Stimulated activated CD4-positive, alpha-beta T cell treated with anti-CD3 and anti-CD28 coated beads, Interleukin-4, amount 100 ng/mL, for 4 hours (primary cell): ENCODE data around the gene IL1RN.

Source experiments
- DNase-seq, 2 experiments: peaks; one replicate each; pipeline ENCODE4 v3.0.0-alpha.2; 2020

IL1RN gene

GRCh38 chr2:113129519-113130078, 2.2 kb downstream of the IL1RN start:
- no peak for DNase-seq

DNA sequence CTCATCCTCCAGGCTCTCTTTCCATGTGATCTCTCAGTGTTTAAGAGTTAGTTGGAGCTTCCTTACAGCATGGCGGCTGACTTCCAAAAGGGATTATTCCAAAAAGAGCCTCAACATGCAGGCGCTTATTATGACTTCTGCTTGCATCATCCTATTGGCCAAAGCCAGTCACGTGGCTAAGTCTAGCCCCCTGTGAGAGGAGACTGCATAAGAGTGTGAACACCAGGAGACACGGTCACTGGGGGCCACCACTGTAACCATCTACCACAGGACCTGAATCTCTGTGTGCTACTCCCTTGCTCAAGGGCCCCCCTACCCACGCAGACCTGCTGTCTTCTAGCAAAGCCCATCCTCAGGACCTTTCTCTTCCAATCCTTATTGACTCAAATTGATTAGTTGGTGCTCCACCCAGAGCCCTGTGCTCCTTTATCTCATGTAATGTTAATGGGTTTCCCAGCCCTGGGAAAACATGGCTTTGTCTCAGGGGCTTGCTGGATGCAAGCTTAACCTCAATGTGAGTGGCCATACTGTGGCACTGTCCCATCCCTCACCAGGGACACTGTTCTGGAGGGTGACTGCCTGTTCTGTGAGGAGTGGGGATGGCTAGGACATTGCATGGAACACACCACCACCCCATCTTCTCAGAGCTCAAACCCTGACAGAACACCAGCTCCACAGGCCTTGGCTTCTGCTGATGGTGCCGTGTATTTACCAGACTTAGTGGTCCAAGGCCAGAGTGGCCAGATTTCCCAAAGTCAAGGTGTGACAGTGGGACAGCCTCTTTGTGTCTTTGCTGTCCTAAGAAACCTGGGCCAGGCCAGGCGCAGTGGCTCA, 4.2 kb downstream of the IL1RN start:
- no peak for DNase-seq

GRCh38 chr2:113132414-113133021, 5.1 kb downstream of the IL1RN start:
- DNase-seq: no peak

DNA sequence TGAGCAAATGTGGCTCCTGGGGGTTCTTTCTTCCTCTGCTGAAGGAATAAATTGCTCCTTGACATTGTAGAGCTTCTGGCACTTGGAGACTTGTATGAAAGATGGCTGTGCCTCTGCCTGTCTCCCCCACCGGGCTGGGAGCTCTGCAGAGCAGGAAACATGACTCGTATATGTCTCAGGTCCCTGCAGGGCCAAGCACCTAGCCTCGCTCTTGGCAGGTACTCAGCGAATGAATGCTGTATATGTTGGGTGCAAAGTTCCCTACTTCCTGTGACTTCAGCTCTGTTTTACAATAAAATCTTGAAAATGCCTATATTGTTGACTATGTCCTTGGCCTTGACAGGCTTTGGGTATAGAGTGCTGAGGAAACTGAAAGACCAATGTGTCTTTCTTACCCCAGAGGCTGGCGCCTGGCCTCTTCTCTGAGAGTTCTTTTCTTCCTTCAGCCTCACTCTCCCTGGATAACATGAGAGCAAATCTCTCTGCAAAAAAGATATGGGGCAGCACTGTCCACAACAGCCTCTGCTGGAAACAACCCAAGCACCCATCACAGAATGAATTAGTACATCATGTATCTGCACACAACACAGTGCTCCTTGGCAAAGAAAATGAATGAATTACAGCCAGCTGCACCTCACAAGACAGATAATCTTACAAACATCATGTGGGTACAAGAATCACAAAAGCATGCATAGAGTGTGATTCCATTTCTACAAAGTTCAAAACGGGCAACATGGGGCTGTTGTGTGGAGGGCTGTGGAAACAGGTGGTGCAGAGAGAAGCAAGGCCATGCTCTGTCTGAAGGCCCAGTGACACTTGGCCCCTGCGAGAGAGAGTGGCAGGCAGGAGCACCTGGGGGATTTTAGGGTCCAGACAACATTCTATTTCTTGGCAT, 6.6 kb downstream of the IL1RN start:
- DNase-seq: no peak

- DNase-seq: no peak
Measured at GRCh38 chr2:113134717-113135116, 7.3 kb downstream of the IL1RN start.

DNA sequence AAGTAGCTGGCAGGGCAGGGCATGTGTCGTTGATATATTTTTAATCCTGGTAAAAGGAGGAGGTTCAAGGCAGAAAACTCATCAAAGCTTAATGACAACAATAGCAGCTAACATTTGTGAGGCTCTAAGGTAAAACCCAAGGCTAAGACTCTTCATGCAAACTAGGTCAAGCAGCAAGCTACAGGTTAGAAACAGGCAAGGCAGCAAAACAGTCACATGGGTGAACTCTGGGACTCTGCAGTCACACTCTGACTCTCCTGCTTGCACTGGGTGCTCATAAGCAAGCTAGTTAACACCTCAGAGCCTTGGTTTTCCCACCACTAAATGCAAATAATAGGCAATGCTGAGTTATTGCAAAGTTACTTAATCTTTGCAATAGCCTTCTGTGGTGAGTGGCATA, 7.9 kb downstream of the IL1RN start:
- DNase-seq: no peak

DNA sequence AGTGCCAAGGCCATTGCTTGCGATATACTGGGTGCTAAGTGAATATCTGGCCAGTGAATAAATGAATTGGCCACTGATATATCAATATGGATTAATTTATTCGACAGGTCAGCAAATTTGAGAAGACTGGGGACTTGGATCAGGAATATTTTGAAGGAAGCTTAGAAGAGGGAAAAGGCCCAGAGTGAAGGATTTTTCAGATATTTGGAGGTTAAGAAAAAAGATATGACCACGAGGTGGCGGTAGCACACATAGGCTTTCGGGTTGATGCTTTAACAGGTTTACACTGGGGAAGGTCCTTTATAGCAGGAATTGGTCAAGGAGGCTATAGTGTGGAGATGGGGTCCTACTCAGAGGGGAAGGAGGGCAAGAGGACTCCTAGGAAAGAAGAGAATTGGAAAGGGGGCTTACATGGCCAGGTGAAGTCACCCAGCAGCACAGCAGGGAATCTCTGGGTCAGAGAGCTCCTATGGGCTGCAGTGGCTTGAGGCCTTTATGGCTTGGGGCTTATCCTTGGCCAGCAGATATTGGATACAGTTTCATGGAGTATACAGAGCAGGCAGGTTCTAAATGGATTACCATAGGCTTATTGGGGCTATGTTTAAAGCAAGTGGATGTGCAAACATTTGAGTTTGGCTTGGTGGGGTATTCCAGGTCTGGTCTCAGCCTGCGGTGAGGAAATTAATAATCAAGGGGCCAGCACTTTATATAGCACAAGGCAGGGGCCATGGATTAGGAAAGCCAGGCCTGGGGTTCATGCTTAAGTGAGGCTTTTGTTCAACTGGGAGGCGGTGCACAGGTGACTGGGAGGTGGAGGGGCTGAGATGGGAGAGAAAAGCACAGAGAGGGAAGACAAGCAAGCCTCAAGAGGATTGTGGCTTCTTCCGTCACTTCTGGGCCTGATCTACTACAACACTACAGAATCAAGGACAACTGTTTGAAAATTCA, 9.7 kb downstream of the IL1RN start:
- no peak for DNase-seq

DNA sequence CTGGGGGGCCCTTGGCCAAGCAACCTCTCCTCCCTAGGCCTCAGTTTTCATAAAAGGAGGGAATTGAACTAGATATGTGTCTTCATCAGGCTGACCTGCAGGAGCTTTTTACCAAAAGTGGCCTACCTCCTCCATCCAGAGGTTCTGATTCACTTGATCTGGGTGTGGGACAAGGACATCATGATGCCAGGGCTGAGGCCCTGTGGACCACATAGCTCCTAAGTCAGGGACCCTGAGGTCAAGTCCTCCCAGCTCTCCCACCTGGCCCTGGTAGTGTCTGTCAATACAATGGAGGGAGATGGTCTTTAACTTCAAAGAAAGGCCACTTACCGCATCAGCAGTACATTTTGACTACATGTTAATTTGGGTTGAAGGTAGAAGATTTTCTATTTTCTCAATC, 10.4 kb downstream of the IL1RN start:
- DNase-seq: no peak

- peak in 1 of 2 experiments; percentile 28 for DNase-seq
Measured at GRCh38 chr2:113138428-113139322, 11.3 kb downstream of the IL1RN start.

GRCh38 chr2:113141451-113141850, 14.1 kb downstream of the IL1RN start:
- no peak for DNase-seq

- DNase-seq: no peak
Measured at GRCh38 chr2:113142290-113142689, 14.9 kb downstream of the IL1RN start.

DNA sequence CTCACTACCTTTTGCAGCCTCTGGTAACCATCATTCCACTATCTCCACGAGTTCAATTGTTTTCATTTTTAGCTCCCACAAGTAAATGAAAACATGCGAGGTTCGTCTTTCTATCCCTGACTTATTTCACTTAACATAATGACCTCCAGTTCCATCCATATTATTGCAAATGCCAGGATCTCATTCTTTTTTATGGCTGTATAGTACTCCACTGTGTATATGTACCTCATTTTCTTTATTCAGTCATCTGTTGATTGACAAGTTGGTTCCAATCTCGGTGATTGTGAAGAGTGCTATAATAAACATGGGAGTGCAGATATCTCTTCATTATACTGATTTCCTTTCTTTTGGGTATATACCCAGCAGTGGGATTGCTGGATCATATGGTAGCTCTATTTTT, 16.9 kb downstream of the IL1RN start:
- DNase-seq: no peak

GRCh38 chr2:113148606-113149552, 21.5 kb downstream of the IL1RN start:
- no peak for DNase-seq

DNA sequence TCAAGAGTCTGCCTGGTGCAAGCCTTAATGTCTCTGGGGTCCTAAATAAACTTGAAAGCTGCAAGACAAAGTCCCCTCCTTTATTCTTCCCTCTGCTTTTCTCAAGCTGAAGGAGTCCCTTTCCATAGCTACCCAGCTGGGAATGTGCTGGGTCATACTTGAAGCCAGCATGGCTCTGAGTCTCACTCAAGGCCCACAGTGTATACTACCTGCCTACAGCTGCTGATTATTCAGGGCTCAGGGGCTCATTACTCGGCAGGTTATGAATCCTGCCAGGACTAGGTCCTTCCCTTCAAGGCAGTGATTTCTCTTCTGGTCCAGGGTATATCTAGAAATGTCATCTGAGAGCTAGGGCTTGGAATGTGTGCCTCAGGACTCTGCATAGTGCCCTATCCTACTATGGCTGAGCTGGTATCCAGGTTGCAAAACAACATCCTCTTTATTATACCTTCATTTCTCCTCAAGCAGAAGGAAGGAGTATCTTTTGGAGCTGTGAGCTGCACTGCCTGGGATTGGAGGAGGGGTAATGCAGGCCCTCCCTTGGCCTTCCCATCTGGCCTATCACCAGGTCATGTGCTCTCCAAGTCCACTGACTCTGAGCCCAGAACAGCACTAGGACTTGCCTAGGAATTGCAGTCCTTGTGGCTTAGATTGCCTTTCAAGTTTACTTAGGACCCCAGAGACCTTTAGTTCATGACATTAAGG, 22.3 kb downstream of the IL1RN start:
- DNase-seq: no peak

- DNase-seq: no peak
Measured at GRCh38 chr2:113150258-113150601, 22.8 kb downstream of the IL1RN start.

DNA sequence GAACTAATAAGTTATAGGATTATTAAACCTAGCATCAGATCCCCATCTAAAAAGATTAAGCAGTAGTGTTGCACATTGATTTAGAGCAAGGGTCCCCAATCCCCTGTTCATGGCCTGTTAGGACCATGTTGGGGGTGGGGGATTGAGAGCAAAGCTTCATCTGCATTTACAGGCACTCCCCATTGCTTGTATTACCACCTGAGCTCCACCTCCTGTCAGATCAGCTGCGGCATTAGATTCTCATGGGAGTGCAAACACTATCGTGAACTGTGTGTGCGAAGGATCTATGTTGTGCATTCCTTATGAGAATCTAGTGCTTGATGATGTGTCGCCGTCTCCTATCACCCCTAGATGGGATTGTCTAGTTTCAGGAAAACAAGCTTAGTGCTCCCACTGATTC, 27.9 kb downstream of the IL1RN start:
- DNase-seq: no peak

GRCh38 chr2:113156278-113157117, 29.1 kb downstream of the IL1RN start:
- DNase-seq: no peak
